ENCODE data around the gene PRMT5. TPM values are rescaled to one million over a fixed set of nuclear protein-coding genes. Genes with fewer than 3 reads are reported as not detected.
A peak's percentile ranks its signal among the peaks of the same experiment; 100 is the strongest.

Gene PRMT5
- total RNA-seq, 1 donor from 2014 or later = 91.6 TPM

DNA sequence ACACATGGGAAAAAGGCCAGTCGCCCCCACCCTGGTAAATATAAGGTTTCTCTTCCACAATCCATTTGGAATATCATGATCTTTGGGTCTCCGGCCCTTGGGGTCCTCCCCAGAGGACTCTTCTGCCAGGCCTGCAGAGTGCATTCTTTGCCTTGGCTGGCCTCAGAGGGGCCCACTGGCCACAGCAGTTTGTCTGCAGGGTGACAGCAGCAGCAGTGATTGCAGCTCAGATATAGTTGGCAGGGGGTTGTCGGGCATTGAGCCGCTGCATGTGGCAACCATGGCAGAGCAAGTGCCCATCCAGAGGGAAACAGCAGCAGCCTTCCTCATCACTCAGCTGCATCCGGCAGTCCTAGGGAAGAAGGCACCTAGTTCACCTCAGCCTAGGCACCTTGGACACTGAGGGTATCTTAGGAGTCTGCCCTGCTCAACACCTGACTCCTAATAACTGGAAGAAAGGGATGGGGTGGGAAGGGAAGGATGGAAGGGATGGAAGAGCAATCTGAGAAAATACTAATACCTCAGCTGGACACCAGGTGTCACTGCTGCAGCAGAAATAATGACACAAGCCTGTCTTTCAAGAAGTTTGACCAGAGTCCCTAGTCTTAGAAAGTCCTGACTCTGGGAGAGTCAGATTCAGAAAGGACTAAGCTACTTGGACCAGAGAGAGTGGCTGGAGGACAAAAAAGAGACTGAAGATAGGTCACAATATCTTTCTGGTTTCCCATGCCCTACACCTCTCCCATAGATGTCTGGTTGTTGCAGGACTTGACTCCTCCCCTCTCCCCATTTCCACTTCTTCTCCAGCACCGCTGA is 44.2 kb upstream of the PRMT5 start:
- H3K9me3 Mint-ChIP-seq (ENCODE audit: unreplicated experiment) = no peaks in the 10 kb centered on the region
- H3K4me3 Mint-ChIP-seq (ENCODE audit: unreplicated experiment) = peak overlapping the region; percentile 70
- Histone ChIP-seq H3K36me3 (ENCODE audit: insufficient read depth, low read length) (peaks cover 47% of the 10 kb centered on the region), H3K4me3 (ENCODE audit: insufficient read depth, low read depth, low read length) (no peak overlapping the region), H3K79me2 (ENCODE audit: insufficient read depth, low read length) (peaks cover 4% of the 10 kb centered on the region), H2AFZ (ENCODE audit: low read depth, low read length) (no peak overlapping the region), H3K4me1 (ENCODE audit: insufficient read depth, low read length) (peaks cover 24% of the 10 kb centered on the region), H3K9ac (ENCODE audit: low read length) (no peak overlapping the region), H4K20me1 (ENCODE audit: insufficient read depth, low read length) (peaks cover 51% of the 10 kb centered on the region), H3K27me3 (ENCODE audit: insufficient read depth, low read length) (no peaks in the 10 kb centered on the region), H3K27ac (ENCODE audit: low read depth, low read length) (no peak overlapping the region), H3K9me3 (ENCODE audit: insufficient read depth, low read depth, low read length) (no peaks in the 10 kb centered on the region), H3K4me2 (ENCODE audit: low read length) (no peak overlapping the region)
- no peak for TF ChIP-seq EZH2 (IDR thresholded peaks at IDR 0.05; ENCODE audit: insufficient read depth, low read length)
- TF ChIP-seq, protein P1, sequence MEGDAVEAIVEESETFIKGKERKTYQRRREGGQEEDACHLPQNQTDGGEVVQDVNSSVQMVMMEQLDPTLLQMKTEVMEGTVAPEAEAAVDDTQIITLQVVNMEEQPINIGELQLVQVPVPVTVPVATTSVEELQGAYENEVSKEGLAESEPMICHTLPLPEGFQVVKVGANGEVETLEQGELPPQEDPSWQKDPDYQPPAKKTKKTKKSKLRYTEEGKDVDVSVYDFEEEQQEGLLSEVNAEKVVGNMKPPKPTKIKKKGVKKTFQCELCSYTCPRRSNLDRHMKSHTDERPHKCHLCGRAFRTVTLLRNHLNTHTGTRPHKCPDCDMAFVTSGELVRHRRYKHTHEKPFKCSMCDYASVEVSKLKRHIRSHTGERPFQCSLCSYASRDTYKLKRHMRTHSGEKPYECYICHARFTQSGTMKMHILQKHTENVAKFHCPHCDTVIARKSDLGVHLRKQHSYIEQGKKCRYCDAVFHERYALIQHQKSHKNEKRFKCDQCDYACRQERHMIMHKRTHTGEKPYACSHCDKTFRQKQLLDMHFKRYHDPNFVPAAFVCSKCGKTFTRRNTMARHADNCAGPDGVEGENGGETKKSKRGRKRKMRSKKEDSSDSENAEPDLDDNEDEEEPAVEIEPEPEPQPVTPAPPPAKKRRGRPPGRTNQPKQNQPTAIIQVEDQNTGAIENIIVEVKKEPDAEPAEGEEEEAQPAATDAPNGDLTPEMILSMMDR (IDR thresholded peaks at IDR 0.05; ENCODE audit: insufficient read depth, low read depth, low read length) = peak; percentile 75
- peaks cover 58% of the 10 kb centered on the region for H3K4me1 Mint-ChIP-seq (ENCODE audit: low read depth, unreplicated experiment)
- no peaks in the 10 kb centered on the region for H3K27me3 Mint-ChIP-seq (ENCODE audit: low read depth, unreplicated experiment)
- FAIRE-seq (no peak), DNase-seq (ENCODE audit: low read depth) (no peak)
- H3K36me3 Mint-ChIP-seq (ENCODE audit: low read depth, unreplicated experiment) = peaks cover 32% of the 10 kb centered on the region
- H3K27ac Mint-ChIP-seq (ENCODE audit: unreplicated experiment) = peak overlapping the region; percentile 91

DNA sequence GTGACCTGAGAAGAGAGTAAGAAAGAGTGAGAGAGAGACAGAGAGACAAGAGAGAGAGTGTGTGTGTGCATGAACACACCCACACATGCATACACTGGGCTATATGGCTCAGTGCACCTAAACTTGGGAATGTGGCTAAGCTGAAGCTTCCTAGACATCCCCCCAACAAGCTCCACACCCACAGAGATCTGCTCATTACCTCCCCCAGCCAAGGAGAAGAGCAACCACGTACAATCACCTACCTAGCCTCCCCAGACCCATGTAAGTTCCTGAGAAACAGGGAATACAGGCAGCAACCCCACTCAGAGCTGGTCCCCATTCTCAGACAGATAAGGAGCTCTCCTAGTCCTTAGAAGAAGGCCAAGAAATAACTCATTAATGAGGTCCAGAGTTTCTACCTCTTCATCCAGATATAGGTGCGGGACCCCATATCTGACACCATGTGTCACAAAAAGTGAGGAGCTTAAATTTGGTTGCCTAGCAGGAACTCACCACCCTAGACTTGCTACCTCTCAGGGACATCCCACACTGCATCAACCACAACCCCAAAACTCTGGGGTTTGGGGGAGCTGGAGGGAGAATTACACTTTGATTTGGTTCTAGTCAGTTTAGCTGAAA is 43.2 kb upstream of the PRMT5 start:
- peak overlapping the region; percentile 1 for H3K9ac ChIP-seq (ENCODE audit: low read length)
- no peak for DNase-seq (ENCODE audit: low read depth)
- no peaks in the 10 kb centered on the region for H3K79me2 ChIP-seq (ENCODE audit: insufficient read depth, low read length)
- no peak overlapping the region for H2AFZ ChIP-seq (ENCODE audit: low read depth, low read length)
- no peaks in the 10 kb centered on the region for H3K27me3 ChIP-seq (ENCODE audit: insufficient read depth, low read length)
- no peak for TF ChIP-seq EZH2 (IDR thresholded peaks at IDR 0.05; ENCODE audit: insufficient read depth, low read length)
- TF ChIP-seq, protein P1 (IDR thresholded peaks at IDR 0.05; ENCODE audit: insufficient read depth, low read depth, low read length) = no peak
- H3K4me3 Mint-ChIP-seq (ENCODE audit: unreplicated experiment) = peak overlapping the region; percentile 74
- H3K4me2 ChIP-seq (ENCODE audit: low read length) = no peak overlapping the region
- no peak overlapping the region for H3K27ac ChIP-seq (ENCODE audit: low read depth, low read length)
- peaks cover 47% of the 10 kb centered on the region for H3K36me3 ChIP-seq (ENCODE audit: insufficient read depth, low read length)
- no peak for FAIRE-seq
- H3K9me3 ChIP-seq (ENCODE audit: insufficient read depth, low read depth, low read length) = no peaks in the 10 kb centered on the region
- no peak overlapping the region for H3K4me3 ChIP-seq (ENCODE audit: insufficient read depth, low read depth, low read length)
- no peaks in the 10 kb centered on the region for H3K27me3 Mint-ChIP-seq (ENCODE audit: low read depth, unreplicated experiment)
- peaks cover 48% of the 10 kb centered on the region for H3K4me1 Mint-ChIP-seq (ENCODE audit: low read depth, unreplicated experiment)
- peak overlapping the region; percentile 82 for H3K27ac Mint-ChIP-seq (ENCODE audit: unreplicated experiment)
- peaks cover 32% of the 10 kb centered on the region for H3K36me3 Mint-ChIP-seq (ENCODE audit: low read depth, unreplicated experiment)
- H3K9me3 Mint-ChIP-seq (ENCODE audit: unreplicated experiment) = no peaks in the 10 kb centered on the region
- peaks cover 43% of the 10 kb centered on the region for H4K20me1 ChIP-seq (ENCODE audit: insufficient read depth, low read length)
- peaks cover 14% of the 10 kb centered on the region for H3K4me1 ChIP-seq (ENCODE audit: insufficient read depth, low read length)
